IPS-20b (cell line): ENCODE results near the gene GSE1.

Experiments
- H3K27ac ChIP-seq: one replicate; pipeline ENCODE4 v1.5.1; 2013; ENCODE audit warnings: low read length
- H3K27me3 ChIP-seq: 2 replicates; pipeline ENCODE4 v1.6.1; 2013; ENCODE audit warnings: mild to moderate bottlenecking, low read length, inconsistent platforms; ENCODE audit not compliant: insufficient read depth
- H3K36me3 ChIP-seq: 2 replicates; pipeline ENCODE4 v1.6.1; 2013; ENCODE audit warnings: low read depth, mild to moderate bottlenecking, inconsistent platforms, low read length, moderate library complexity; ENCODE audit not compliant: insufficient read depth
- H3K4me1 ChIP-seq: 2 replicates; pipeline ENCODE4 v1.6.1; 2013; ENCODE audit warnings: mild to moderate bottlenecking, control low read depth, inconsistent platforms, low read length, moderate library complexity; ENCODE audit not compliant: insufficient read depth
- H3K4me3 ChIP-seq: 2 replicates; pipeline ENCODE4 v1.5.1; 2013; ENCODE audit warnings: mild to moderate bottlenecking, low read length, inconsistent platforms
- H3K9ac ChIP-seq: 2 replicates; pipeline ENCODE4 v1.6.1; 2013; ENCODE audit warnings: low read depth, mild to moderate bottlenecking, inconsistent platforms, low read length, moderate library complexity
- H3K9me3 ChIP-seq: 2 replicates; pipeline ENCODE4 v1.6.1; 2013; ENCODE audit warnings: mild to moderate bottlenecking, low read depth, low read length, inconsistent platforms; ENCODE audit not compliant: insufficient read depth

Gene GSE1

DNA sequence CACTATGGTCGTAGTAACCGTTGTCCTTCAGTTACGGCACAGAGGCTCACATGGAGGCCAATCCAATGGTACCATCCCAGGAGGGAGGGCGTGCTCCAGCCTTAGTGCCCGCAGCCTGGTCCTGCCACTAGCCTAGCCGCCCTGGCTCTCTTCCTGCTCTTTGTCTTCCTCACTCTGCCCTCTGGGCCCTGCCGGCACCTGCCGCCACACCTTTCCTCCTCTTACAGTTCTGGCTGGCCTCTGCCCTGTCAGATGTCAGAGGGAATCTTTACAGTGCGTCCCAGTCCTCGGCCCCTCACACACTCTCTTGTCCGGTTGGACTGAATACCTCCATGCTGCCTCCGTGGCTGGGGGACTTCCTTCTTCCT lies 52.2 kb downstream of the GSE1 start:
- peaks cover 97% of the 10 kb centered on the region for H3K36me3 ChIP-seq
- H3K27me3 ChIP-seq, result no peaks in the 10 kb centered on the region
- no peak overlapping the region for H3K27ac ChIP-seq
- H3K4me1 ChIP-seq, result no peaks in the 10 kb centered on the region
- no peak overlapping the region for H3K9ac ChIP-seq
- H3K9me3 ChIP-seq, result no peaks in the 10 kb centered on the region
- no peak overlapping the region for H3K4me3 ChIP-seq

DNA sequence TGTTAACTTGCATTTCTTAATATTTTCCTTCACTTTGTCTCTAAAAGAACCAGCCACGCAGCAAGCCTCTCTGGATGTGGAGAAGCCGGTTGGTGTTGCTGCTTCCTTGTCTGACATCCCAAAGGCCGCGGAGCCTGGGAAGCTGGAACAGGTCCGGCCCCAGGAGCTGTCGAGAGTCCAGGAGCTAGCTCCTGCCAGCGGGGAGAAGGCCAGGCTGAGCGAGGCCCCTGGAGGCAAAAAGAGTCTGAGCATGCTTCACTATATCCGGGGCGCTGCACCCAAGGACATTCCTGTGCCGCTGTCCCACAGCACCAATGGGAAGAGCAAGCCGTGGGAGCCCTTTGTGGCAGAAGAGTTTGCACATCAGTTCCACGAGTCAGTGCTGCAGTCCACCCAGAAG lies 52.8 kb downstream of the GSE1 start:
- peaks cover 100% of the 10 kb centered on the region for H3K36me3 ChIP-seq
- no peak overlapping the region for H3K4me3 ChIP-seq
- no peaks in the 10 kb centered on the region for H3K27me3 ChIP-seq
- no peak overlapping the region for H3K9ac ChIP-seq
- no peaks in the 10 kb centered on the region for H3K4me1 ChIP-seq
- no peaks in the 10 kb centered on the region for H3K9me3 ChIP-seq
- no peak overlapping the region for H3K27ac ChIP-seq

- Histone ChIP-seq H3K9ac (no peak overlapping the region), H3K27ac (no peak overlapping the region), H3K4me3 (no peak overlapping the region), H3K4me1 (no peaks in the 10 kb centered on the region), H3K27me3 (no peaks in the 10 kb centered on the region), H3K36me3 (peaks cover 99% of the 10 kb centered on the region), H3K9me3 (no peaks in the 10 kb centered on the region)
Observed at GRCh38 chr16:85667261-85667660, 54.1 kb downstream of the GSE1 start.

DNA sequence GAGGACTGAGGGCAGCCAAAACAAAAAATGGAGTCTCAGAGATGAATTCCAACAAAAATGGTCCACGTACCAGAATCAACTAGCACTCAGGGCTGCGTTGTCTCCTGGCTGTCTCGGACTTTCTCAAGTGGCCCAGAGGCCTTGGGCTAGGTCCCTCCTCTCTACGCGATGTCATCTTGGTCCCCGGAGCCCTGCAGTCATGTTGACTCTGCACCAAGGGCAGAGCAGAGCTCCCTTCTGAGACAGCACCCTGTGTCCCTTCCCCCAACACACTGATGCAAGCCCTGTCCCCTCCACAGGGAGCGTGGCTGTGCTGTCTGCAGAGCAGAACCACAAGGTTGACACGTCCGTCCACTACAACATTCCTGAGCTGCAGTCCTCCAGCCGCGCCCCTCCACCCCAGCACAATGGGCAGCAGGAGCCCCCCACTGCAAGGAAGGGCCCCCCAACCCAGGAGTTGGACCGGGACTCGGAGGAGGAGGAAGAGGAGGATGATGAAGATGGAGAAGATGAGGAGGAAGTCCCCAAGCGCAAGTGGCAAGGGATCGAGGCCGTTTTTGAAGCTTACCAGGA lies 54.8 kb downstream of the GSE1 start:
- no peak overlapping the region for H3K9ac ChIP-seq
- H3K4me3 ChIP-seq, result no peak overlapping the region
- no peaks in the 10 kb centered on the region for H3K27me3 ChIP-seq
- no peaks in the 10 kb centered on the region for H3K4me1 ChIP-seq
- H3K36me3 ChIP-seq, result peaks cover 98% of the 10 kb centered on the region
- no peak overlapping the region for H3K27ac ChIP-seq
- H3K9me3 ChIP-seq, result no peaks in the 10 kb centered on the region

DNA sequence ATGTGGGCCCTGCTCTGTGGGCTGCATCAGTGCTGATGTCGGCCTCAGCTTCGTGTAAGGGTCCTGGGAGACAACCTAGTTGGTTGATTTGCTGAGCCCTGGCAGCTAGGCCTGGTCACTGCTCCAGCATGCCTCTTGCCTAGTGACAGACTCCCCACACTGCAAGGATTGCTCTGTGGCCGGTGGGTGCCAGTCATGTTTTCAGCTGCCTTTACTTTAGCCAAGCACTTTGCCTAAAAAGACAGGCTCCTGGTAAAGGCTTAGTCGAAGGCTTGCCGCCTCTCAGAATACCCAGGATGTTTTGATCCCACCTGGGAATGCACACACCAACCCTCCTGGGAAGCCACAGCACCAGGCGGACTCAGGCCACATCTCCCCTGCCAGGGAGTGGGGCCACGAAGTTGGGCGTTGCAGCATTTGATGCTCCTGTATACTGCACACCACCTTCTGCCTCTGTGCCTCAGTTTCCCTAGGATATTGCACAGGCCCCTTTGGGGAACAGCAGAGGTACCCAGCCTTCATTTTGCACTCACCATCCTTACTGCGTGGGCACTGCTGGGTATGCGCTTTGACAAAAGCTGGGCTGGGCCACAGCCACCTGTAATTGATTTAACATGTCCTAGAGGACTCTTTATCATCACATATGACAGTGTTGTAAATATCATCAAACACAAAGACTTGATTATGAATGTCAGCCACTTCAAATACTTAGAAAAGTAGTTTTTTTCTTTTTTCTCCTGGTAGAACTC lies 55.7 kb downstream of the GSE1 start:
- Histone ChIP-seq H3K4me1 (no peaks in the 10 kb centered on the region), H3K9ac (no peak overlapping the region), H3K4me3 (no peak overlapping the region), H3K9me3 (no peaks in the 10 kb centered on the region), H3K27ac (no peak overlapping the region), H3K27me3 (no peaks in the 10 kb centered on the region), H3K36me3 (peaks cover 98% of the 10 kb centered on the region)

DNA sequence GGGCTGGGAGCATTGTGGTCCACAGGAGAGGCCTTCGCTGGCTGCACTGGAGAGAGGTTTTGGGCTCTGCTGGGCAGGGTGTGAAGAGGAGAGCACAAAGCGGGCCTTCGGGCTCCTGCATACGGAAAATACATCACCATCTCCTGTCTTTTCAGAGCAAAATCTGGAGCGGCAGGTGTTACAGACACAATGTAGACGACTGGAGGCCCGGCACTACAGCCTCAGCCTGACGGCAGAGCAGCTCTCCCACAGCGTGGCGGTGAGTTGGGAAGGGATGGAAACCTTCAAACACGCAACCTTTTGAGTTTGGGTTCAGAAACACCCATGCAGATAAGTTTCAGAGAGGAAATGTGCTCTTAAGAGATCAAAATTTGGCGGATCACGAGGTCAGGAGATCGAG lies 57.7 kb downstream of the GSE1 start:
- Histone ChIP-seq H3K9me3 (no peaks in the 10 kb centered on the region), H3K9ac (no peak overlapping the region), H3K36me3 (peaks cover 98% of the 10 kb centered on the region), H3K27me3 (no peaks in the 10 kb centered on the region), H3K27ac (no peak overlapping the region), H3K4me3 (no peak overlapping the region), H3K4me1 (no peaks in the 10 kb centered on the region)

DNA sequence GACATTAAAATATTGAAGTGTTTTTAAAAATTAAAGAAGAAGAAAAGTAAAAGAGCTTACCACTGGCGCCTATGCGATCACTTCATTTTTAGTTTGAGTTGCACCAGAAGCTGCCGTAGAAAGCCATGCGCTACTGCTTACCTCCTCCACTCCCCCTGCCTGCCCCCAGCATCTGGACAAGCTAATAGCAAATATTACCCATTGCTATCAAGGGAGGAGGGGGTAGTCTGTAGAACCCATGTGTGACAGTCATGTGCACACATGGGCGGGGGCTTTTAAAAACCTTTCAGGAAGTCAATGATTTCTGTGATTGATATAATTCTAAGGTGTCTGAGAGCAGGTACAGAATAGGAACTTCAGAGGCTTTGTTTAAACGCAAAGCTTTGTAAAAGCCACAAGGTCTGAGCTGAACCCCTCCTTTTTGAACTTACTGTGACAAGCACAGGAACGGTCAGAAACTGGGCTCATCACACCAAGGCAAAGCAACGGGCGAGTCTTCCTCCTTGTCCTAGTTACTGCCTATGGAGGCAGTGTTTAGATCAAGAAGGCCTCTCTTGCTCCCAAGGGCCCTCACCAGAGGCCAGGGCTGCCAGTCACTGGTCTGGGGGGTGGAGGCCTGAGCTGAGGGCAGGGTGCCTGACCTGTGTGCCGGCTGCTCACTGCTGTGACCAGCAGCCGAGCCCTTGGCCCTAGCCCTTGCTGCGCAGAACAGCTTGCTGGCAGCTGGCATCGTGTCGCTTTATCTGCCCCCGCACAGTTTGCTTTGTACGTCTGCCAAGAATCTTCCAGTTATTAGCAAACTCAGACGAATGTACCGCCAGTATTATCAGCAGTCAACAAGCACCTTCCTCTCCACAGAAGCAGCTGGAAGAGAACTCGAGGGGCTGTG lies 60.7 kb downstream of the GSE1 start:
- Histone ChIP-seq H3K4me1 (no peaks in the 10 kb centered on the region), H3K9ac (no peak overlapping the region), H3K27ac (no peak overlapping the region), H3K27me3 (no peaks in the 10 kb centered on the region), H3K9me3 (no peaks in the 10 kb centered on the region), H3K4me3 (no peak overlapping the region), H3K36me3 (peaks cover 96% of the 10 kb centered on the region)

GRCh38 chr16:85674418-85674755 lies 61.3 kb downstream of the GSE1 start:
- Histone ChIP-seq H3K4me3 (no peak overlapping the region), H3K4me1 (no peaks in the 10 kb centered on the region), H3K27ac (no peak overlapping the region), H3K9me3 (no peaks in the 10 kb centered on the region), H3K9ac (no peak overlapping the region), H3K27me3 (no peaks in the 10 kb centered on the region), H3K36me3 (peaks cover 96% of the 10 kb centered on the region)

DNA sequence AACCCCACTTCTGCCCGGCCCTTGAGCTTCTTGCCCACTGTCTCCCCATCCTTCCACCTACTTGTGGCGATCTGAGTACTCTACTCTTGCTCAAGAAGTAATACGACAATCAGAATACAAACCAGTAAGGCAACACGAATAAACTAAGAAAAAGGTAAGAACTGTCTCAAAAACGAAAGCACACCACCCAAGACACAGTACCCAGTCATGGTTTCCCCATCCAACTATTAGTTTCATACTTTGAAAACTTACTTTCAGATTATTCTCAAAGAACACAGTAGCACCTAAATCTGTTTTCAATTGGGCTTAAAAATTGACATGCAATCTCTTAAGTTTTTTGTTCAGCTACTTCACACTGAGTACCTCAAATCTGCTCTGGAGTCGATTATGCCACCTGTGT lies 61.7 kb downstream of the GSE1 start:
- Histone ChIP-seq H3K36me3 (peaks cover 96% of the 10 kb centered on the region), H3K4me1 (no peaks in the 10 kb centered on the region), H3K27ac (no peak overlapping the region), H3K9me3 (no peaks in the 10 kb centered on the region), H3K4me3 (no peak overlapping the region), H3K9ac (no peak overlapping the region), H3K27me3 (no peaks in the 10 kb centered on the region)

DNA sequence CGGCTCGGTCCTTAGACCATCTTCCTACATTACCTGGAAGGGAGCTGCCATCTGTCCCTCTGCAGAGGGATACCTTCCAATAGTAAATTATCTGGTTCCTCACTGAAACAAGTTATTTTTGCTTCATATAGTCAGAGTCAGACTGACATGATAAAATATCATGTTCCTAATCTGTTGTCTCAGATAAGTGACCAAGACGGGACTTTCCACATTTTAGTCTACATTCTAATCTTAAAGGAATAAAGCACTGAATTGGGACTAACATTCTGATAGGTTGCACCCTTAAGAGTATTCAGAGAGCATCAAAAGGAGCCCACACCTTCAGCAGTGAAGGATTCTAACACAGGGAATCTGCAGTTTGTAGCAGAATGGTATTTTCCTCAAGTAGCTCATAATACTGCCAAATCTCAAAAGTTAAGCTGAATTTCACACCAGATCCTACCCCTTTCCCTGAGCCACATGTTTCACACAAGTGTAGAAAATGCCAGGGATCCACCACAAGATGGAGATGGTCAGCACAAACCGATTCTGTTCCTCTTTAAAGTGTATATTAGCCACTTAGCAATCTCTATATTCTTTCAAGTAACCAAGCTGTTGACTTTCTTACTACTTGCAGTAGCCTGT lies 62.2 kb downstream of the GSE1 start:
- no peaks in the 10 kb centered on the region for H3K9me3 ChIP-seq
- H3K9ac ChIP-seq, result no peak overlapping the region
- no peak overlapping the region for H3K27ac ChIP-seq
- H3K4me3 ChIP-seq, result no peak overlapping the region
- H3K36me3 ChIP-seq, result peaks cover 96% of the 10 kb centered on the region
- no peaks in the 10 kb centered on the region for H3K4me1 ChIP-seq
- no peaks in the 10 kb centered on the region for H3K27me3 ChIP-seq

GRCh38 chr16:85676466-85676865 lies 63.3 kb downstream of the GSE1 start:
- Histone ChIP-seq H3K9ac (no peak overlapping the region), H3K27ac (no peak overlapping the region), H3K4me3 (no peak overlapping the region), H3K9me3 (no peaks in the 10 kb centered on the region), H3K4me1 (no peaks in the 10 kb centered on the region), H3K36me3 (peaks cover 97% of the 10 kb centered on the region), H3K27me3 (no peaks in the 10 kb centered on the region)
